Measurements from ENCODE around the gene TUT1. TPM values are rescaled to one million over a fixed set of nuclear protein-coding genes. Genes with fewer than 3 reads are reported as not detected.

The TUT1 gene
- total and polyA plus RNA-seq, 2 experiments from 2014 or later: 12.8 to 22.2 TPM

DNA sequence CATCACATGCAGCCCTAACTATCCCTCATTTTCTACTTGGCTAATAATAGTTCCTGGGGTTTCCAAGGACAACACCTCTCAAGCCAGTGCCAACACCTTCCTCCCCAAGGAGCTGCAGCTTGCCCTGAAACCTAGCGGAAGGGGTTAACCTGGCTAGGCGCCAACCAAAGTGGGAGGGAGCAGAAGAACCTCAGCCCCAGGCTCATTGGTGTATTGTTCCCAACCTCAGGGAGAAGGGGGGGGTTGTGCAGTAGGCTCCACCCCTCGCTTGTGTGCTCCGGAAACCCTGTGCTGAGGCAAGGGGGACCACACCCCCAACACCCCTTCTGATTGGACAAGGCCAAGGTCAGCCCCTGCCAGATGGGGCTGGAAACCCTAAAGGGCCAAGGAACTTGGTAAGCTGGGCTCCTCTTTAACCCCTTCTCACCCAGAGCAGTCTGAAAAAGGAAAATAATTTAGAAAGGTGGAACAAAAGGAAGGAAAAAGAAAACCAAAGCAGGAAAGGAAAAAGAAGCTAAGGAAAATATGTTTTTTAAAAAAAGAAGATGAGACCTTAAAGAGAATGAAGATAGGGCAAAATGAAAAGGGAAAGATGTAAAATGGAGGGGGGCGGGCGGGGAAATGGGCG is 7.9 kb upstream of the TUT1 start:
- H3K4me2 ChIP-seq: peak overlapping the region; percentile 88
- no peak overlapping the region for H3K27ac ChIP-seq (ENCODE audit: low read depth)
- H3K27ac Mint-ChIP-seq: peak overlapping the region; percentile 71
- H3K9me2 ChIP-seq (ENCODE audit: insufficient read depth): no peaks in the 10 kb centered on the region
- peaks cover 23% of the 10 kb centered on the region for H3K79me2 ChIP-seq (replicated peaks; ENCODE audit: insufficient read depth)
- TF ChIP-seq JUNB (IDR thresholded peaks at IDR 0.05; ENCODE audit: unreplicated experiment) (no peak), CREB1 (CRISPR knock-in tag; IDR thresholded peaks at IDR 0.05; ENCODE audit: low read depth) (peak; percentile 29; the same call in 1 of the 2 replicates), STAT1 (IDR thresholded peaks at IDR 0.05; ENCODE audit: unreplicated experiment) (no peak)
- TF ChIP-seq, protein P1, sequence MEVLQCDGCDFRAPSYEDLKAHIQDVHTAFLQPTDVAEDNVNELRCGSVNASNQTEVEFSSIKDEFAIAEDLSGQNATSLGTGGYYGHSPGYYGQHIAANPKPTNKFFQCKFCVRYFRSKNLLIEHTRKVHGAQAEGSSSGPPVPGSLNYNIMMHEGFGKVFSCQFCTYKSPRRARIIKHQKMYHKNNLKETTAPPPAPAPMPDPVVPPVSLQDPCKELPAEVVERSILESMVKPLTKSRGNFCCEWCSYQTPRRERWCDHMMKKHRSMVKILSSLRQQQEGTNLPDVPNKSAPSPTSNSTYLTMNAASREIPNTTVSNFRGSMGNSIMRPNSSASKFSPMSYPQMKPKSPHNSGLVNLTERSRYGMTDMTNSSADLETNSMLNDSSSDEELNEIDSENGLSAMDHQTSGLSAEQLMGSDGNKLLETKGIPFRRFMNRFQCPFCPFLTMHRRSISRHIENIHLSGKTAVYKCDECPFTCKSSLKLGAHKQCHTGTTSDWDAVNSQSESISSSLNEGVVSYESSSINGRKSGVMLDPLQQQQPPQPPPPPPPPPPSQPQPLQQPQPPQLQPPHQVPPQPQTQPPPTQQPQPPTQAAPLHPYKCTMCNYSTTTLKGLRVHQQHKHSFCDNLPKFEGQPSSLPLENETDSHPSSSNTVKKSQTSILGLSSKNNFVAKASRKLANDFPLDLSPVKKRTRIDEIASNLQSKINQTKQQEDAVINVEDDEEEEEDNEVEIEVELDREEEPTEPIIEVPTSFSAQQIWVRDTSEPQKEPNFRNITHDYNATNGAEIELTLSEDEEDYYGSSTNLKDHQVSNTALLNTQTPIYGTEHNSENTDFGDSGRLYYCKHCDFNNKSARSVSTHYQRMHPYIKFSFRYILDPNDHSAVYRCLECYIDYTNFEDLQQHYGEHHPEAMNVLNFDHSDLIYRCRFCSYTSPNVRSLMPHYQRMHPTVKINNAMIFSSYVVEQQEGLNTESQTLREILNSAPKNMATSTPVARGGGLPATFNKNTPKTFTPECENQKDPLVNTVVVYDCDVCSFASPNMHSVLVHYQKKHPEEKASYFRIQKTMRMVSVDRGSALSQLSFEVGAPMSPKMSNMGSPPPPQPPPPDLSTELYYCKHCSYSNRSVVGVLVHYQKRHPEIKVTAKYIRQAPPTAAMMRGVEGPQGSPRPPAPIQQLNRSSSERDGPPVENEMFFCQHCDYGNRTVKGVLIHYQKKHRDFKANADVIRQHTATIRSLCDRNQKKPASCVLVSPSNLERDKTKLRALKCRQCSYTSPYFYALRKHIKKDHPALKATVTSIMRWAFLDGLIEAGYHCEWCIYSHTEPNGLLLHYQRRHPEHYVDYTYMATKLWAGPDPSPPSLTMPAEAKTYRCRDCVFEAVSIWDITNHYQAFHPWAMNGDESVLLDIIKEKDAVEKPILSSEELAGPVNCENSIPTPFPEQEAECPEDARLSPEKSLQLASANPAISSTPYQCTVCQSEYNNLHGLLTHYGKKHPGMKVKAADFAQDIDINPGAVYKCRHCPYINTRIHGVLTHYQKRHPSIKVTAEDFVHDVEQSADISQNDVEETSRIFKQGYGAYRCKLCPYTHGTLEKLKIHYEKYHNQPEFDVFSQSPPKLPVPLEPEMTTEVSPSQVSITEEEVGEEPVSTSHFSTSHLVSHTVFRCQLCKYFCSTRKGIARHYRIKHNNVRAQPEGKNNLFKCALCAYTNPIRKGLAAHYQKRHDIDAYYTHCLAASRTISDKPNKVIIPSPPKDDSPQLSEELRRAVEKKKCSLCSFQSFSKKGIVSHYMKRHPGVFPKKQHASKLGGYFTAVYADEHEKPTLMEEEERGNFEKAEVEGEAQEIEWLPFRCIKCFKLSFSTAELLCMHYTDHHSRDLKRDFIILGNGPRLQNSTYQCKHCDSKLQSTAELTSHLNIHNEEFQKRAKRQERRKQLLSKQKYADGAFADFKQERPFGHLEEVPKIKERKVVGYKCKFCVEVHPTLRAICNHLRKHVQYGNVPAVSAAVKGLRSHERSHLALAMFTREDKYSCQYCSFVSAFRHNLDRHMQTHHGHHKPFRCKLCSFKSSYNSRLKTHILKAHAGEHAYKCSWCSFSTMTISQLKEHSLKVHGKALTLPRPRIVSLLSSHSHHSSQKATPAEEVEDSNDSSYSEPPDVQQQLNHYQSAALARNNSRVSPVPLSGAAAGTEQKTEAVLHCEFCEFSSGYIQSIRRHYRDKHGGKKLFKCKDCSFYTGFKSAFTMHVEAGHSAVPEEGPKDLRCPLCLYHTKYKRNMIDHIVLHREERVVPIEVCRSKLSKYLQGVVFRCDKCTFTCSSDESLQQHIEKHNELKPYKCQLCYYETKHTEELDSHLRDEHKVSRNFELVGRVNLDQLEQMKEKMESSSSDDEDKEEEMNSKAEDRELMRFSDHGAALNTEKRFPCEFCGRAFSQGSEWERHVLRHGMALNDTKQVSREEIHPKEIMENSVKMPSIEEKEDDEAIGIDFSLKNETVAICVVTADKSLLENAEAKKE (CRISPR knock-in tag; IDR thresholded peaks at IDR 0.05): no peak
- H3K4me3 Mint-ChIP-seq: peak overlapping the region; percentile 91
- peaks cover 43% of the 10 kb centered on the region for H3F3A ChIP-seq (replicated peaks; ENCODE audit: low read depth)
- peaks cover 37% of the 10 kb centered on the region for H3K4me1 Mint-ChIP-seq
- peaks cover 34% of the 10 kb centered on the region for H3K27me3 ChIP-seq (ENCODE audit: insufficient read depth)
- H3K36me3 Mint-ChIP-seq (ENCODE audit: low read depth): peaks cover 71% of the 10 kb centered on the region
- H4K20me1 ChIP-seq (replicated peaks; ENCODE audit: insufficient read depth): peaks cover 28% of the 10 kb centered on the region
- peaks cover 31% of the 10 kb centered on the region for H3K36me3 ChIP-seq (ENCODE audit: insufficient read depth)
- peaks cover 15% of the 10 kb centered on the region; the same call in 1 of the 2 replicates for H3K4me1 ChIP-seq (ENCODE audit: insufficient read depth)
- H3K4me3 ChIP-seq: 0 out of 2 replicates have a peak overlapping the region, but pooled peaks have one; percentile 96
- peak; percentile 98 for DNase-seq (ENCODE audit: low spot score)
- ATAC-seq: peak; percentile 52
- no peak overlapping the region for H2AFZ ChIP-seq
- H3K9me3 Mint-ChIP-seq: no peaks in the 10 kb centered on the region; the same call in 2 of the 3 replicates
- peaks cover 35% of the 10 kb centered on the region for H3K27me3 Mint-ChIP-seq (ENCODE audit: insufficient read depth, low read depth, poor library complexity)

DNA sequence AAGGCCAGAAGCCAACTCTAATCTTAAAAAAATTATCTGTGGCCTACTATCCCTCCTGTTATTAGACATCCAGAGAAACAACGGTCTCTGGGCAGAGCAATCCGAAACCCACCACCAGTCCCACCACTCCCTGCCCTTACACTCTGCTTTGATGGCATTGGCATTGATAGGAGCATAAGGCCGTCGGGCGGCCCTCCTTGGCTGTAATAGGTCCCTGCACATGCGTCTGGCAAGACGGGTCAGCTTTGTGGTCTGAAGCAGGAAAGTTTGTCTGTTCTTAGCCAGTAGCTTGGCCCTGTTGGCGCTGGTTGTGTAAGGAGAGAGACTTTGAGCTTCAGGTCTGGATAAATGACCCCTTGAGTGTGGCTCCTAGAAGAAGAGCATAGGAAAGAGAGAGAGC is 3.8 kb upstream of the TUT1 start:
- Histone ChIP-seq H4K20me1 (replicated peaks; ENCODE audit: insufficient read depth) (peaks cover 22% of the 10 kb centered on the region), H3K27me3 (ENCODE audit: insufficient read depth) (peaks cover 5% of the 10 kb centered on the region; the same call in 1 of the 2 replicates), H3K27ac (ENCODE audit: low read depth) (no peak overlapping the region), H3K36me3 (ENCODE audit: insufficient read depth) (peaks cover 31% of the 10 kb centered on the region), H3K4me3 (no peak overlapping the region), H2AFZ (no peak overlapping the region), H3F3A (replicated peaks; ENCODE audit: low read depth) (peaks cover 51% of the 10 kb centered on the region), H3K79me2 (replicated peaks; ENCODE audit: insufficient read depth) (peaks cover 24% of the 10 kb centered on the region), H3K4me2 (no peak overlapping the region), H3K9me2 (ENCODE audit: insufficient read depth) (no peaks in the 10 kb centered on the region), H3K4me1 (ENCODE audit: insufficient read depth) (peaks cover 23% of the 10 kb centered on the region; the same call in 1 of the 2 replicates)
- peaks cover 34% of the 10 kb centered on the region for H3K4me1 Mint-ChIP-seq
- DNase-seq (ENCODE audit: low spot score) (no peak), ATAC-seq (no peak)
- H3K9me3 Mint-ChIP-seq: peaks cover 4% of the 10 kb centered on the region; the same call in 2 of the 3 replicates
- peaks cover 75% of the 10 kb centered on the region for H3K36me3 Mint-ChIP-seq (ENCODE audit: low read depth)
- H3K4me3 Mint-ChIP-seq: no peak overlapping the region
- no peak overlapping the region for H3K27ac Mint-ChIP-seq
- H3K27me3 Mint-ChIP-seq (ENCODE audit: insufficient read depth, low read depth, poor library complexity): peaks cover 34% of the 10 kb centered on the region
- no peak for TF ChIP-seq EZH2 (IDR thresholded peaks at IDR 0.05; ENCODE audit: low read depth, unreplicated experiment)
- TF ChIP-seq NANOG (IDR thresholded peaks at IDR 0.05; ENCODE audit: borderline replicate concordance): no peak
- TF ChIP-seq ZNF331 (CRISPR knock-in tag; IDR thresholded peaks at IDR 0.05; ENCODE audit: low read depth): no peak

All from GM23338 (cell line).